AG08395 (cell line): ENCODE measurements around the gene EIF4G1.
A peak's percentile ranks its signal among the peaks of the same experiment; 100 is the strongest.
"Not testable (repeated sequence)": the region's sequence is repeated elsewhere in the genome, so short reads cannot be mapped to it uniquely, and the experiment has no call there.

Experiments
- DNase-seq: peaks from one replicate; pipeline ENCODE4 v3.0.0; 2012; ENCODE audit warnings: mixed read lengths, low spot score

Gene EIF4G1

GRCh38 chr3:184314363-184314699, at the start of gene EIF4G1:
Gene EIF4G1, plus strand, starts transcription at chr3:184314606. Its CDS starts 1,191 bp downstream, at chr3:184315797.
- peak; percentile 98 for DNase-seq

- not testable (repeated sequence) for DNase-seq
Observed at GRCh38 chr3:184267249-184267648, 47.2 kb upstream of the EIF4G1 start.

GRCh38 chr3:184272269-184272668, 42.1 kb upstream of the EIF4G1 start:
- DNase-seq = no peak

- no peak for DNase-seq
Observed at GRCh38 chr3:184275381-184275701, 39.1 kb upstream of the EIF4G1 start.

- peak; percentile 57 for DNase-seq
Observed at GRCh38 chr3:184275961-184276910, 38.2 kb upstream of the EIF4G1 start, which contains the start of gene ECE2. Gene ECE2, plus strand, starts transcription at chr3:184276022. Its CDS starts 132 bp downstream, at chr3:184276154.

GRCh38 chr3:184277366-184277765, 37.0 kb upstream of the EIF4G1 start:
- DNase-seq = no peak

GRCh38 chr3:184282941-184283340, 31.5 kb upstream of the EIF4G1 start:
- DNase-seq = no peak

- DNase-seq = no peak
Observed at GRCh38 chr3:184283681-184284080, 30.7 kb upstream of the EIF4G1 start.

- peak; percentile 82 for DNase-seq
Observed at GRCh38 chr3:184284696-184285095, 29.7 kb upstream of the EIF4G1 start.

- DNase-seq = peak; percentile 74
Observed at GRCh38 chr3:184289426-184289938, 24.9 kb upstream of the EIF4G1 start.

- no peak for DNase-seq
Observed at GRCh38 chr3:184290331-184290730, 24.1 kb upstream of the EIF4G1 start.

- DNase-seq = no peak
Observed at GRCh38 chr3:184291044-184291737, 23.2 kb upstream of the EIF4G1 start.

GRCh38 chr3:184291738-184292445, 22.5 kb upstream of the EIF4G1 start:
- no peak for DNase-seq

GRCh38 chr3:184295771-184296170, 18.6 kb upstream of the EIF4G1 start:
- no peak for DNase-seq

- no peak for DNase-seq
Observed at GRCh38 chr3:184296616-184297015, 17.8 kb upstream of the EIF4G1 start.

GRCh38 chr3:184298759-184299487, 15.5 kb upstream of the EIF4G1 start, which contains the start of gene PSMD2:
Gene PSMD2, plus strand, starts transcription at chr3:184299241. Its CDS starts 26 bp downstream, at chr3:184299267.
- peak; percentile 99 for DNase-seq

- no peak for DNase-seq
Observed at GRCh38 chr3:184299488-184300377, 14.7 kb upstream of the EIF4G1 start.

GRCh38 chr3:184300378-184300720, 14.1 kb upstream of the EIF4G1 start:
- DNase-seq = no peak

GRCh38 chr3:184305577-184305976, 8.8 kb upstream of the EIF4G1 start:
- no peak for DNase-seq

- DNase-seq = no peak
Observed at GRCh38 chr3:184306341-184306972, 7.9 kb upstream of the EIF4G1 start.
